Measurements from ENCODE around the gene MYL11.

The MYL11 gene

DNA sequence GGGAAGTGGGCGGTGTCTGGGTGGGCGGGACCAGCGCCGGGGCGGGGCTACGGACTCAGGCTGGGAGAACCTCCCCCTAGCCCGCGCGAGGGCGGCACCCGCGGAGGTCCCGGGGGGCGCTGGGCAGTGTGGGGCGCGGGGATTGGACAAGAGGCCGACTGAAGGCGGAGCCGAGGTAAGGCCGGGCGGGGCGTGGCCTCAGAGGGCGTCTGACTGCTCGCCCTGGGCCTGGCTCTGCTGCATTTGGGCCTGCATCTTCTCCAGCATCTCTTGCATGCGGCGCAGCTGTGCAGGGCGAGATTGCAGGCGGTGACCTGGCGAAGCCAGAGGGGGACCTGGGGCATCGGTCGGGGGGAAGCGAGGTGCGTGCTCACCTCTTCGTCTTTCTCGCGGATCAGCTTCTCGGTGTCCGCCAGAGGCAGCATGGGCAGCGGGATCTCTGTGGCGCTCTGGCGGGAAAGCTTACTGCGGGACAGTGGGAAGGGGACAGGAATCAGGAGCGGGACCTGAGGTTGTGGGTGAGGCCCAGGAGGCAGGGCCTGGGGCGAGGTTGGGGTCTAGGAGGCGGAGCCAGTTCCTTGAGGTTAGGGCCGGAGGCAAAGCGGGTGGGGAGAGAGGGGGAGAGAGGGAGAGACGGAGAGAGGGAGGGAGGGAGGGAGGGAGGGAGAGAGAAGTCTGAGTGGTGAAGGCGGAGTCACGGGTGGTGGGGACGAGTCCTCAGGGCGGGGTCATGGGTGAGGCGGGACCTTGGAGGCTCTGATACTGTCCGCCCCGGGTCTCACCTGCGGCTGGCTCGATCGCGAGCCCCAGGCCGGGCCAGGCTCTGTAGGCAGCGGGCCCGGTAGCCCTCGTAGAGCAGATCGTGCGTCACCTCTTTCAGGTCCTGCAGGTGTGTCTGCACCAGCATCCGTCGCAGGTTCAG, 3.9 kb downstream of the MYL11 start:
- Histone ChIP-seq H3K9me3 (ENCODE audit: insufficient read depth, low read length, severe bottlenecking) (no peaks in the 10 kb centered on the region), H2AFZ (ENCODE audit: low read depth, low read length) (peak overlapping the region; percentile 72), H3K4me2 (ENCODE audit: insufficient read depth, low read length) (peak overlapping the region; percentile 92), H3K27ac (ENCODE audit: low read length) (peak overlapping the region; percentile 98), H3K4me3 (ENCODE audit: low read depth in 1 of 2, low read length in 2 of 2) (peak overlapping the region; percentile 51 to 73), H3K79me2 (ENCODE audit: insufficient read depth, low read length) (peaks cover 48% of the 10 kb centered on the region), H3K4me1 (ENCODE audit: insufficient read depth, low read length) (peaks cover 71% of the 10 kb centered on the region), H4K20me1 (ENCODE audit: insufficient read depth, low read length) (peaks cover 3% of the 10 kb centered on the region; the same call in 1 of the 2 replicates), H3K9ac (ENCODE audit: low read depth, low read length) (peak overlapping the region; percentile 91), H3K36me3 (ENCODE audit: insufficient read depth, low read length) (peaks cover 18% of the 10 kb centered on the region), H3K27me3 (ENCODE audit: insufficient read depth, low read length, poor library complexity) (no peaks in the 10 kb centered on the region)
- TF ChIP-seq CTCF (IDR thresholded peaks at IDR 0.05; ENCODE audit: borderline replicate concordance, extremely low read depth, low read length, poor library complexity, severe bottlenecking), result peak; percentile 25
- TF ChIP-seq EZH2 (IDR thresholded peaks at IDR 0.05; ENCODE audit: borderline replicate concordance, low read depth, low read length, severe bottlenecking), result no peak
- ATAC-seq (ENCODE audit: insufficient read depth, low read depth) (peak; percentile 76), DNase-seq (peak; percentile 100)

DNA sequence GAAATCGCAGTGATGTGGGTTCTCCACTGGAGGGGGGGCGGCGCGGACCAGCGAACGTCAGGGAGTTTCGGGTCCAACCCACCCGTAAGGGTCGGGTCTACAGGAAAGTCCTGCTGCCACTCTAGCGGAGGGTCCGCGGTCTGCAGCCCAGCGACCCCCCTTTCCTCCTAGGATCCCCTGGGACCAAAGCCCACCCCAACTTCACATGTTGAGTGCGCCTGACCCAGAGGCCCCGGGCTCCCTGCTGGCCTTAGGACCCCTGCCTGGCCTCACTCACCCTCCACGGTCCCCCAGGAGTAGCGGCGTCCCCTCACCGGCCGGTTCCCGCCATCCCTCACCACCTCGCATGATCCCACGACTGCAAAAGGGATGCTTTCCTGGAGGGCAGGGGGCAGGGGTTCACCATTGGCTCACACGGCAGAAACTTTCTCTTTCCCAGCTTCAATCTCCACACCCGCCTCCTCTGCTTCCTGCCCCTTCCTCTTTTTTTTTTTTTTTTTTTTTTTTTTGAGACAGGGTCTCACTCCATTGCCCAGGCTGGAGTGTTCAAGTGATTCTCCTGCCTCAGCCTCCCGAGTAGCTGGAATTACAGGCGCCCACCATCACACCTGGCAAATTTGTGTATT, 4.7 kb downstream of the MYL11 start:
- Histone ChIP-seq H3K36me3 (ENCODE audit: insufficient read depth, low read length) (peaks cover 18% of the 10 kb centered on the region), H3K79me2 (ENCODE audit: insufficient read depth, low read length) (peaks cover 48% of the 10 kb centered on the region), H3K4me2 (ENCODE audit: insufficient read depth, low read length) (peak overlapping the region; percentile 92), H3K4me3 (ENCODE audit: low read depth in 1 of 2, low read length in 2 of 2) (peak overlapping the region; percentile 19 to 73; a peak in 3 of 4 replicates), H3K9me3 (ENCODE audit: insufficient read depth, low read length, severe bottlenecking) (no peaks in the 10 kb centered on the region), H3K9ac (ENCODE audit: low read depth, low read length) (peak overlapping the region; percentile 91), H3K4me1 (ENCODE audit: insufficient read depth, low read length) (peaks cover 79% of the 10 kb centered on the region), H4K20me1 (ENCODE audit: insufficient read depth, low read length) (peaks cover 3% of the 10 kb centered on the region; the same call in 1 of the 2 replicates), H2AFZ (ENCODE audit: low read depth, low read length) (peak overlapping the region; percentile 37; the same call in 1 of the 2 replicates), H3K27ac (ENCODE audit: low read length) (peak overlapping the region; percentile 99), H3K27me3 (ENCODE audit: insufficient read depth, low read length, poor library complexity) (no peaks in the 10 kb centered on the region)
- ATAC-seq (ENCODE audit: insufficient read depth, low read depth) (no peak), DNase-seq (no peak)
- TF ChIP-seq EZH2 (IDR thresholded peaks at IDR 0.05; ENCODE audit: borderline replicate concordance, low read depth, low read length, severe bottlenecking) (no peak), CTCF (IDR thresholded peaks at IDR 0.05; ENCODE audit: borderline replicate concordance, extremely low read depth, low read length, poor library complexity, severe bottlenecking) (peak; percentile 11)

GRCh38 chr16:30380072-30380802, 5.6 kb downstream of the MYL11 start:
- Histone ChIP-seq H3K4me3 (ENCODE audit: low read depth in 1 of 2, low read length in 2 of 2) (peak overlapping the region in 1 of 2 experiments; percentile 73; a peak in 1 of 4 replicates), H3K79me2 (ENCODE audit: insufficient read depth, low read length) (peaks cover 48% of the 10 kb centered on the region), H3K4me1 (ENCODE audit: insufficient read depth, low read length) (peaks cover 81% of the 10 kb centered on the region), H3K27ac (ENCODE audit: low read length) (peak overlapping the region; percentile 99), H2AFZ (ENCODE audit: low read depth, low read length) (no peak overlapping the region), H3K9me3 (ENCODE audit: insufficient read depth, low read length, severe bottlenecking) (no peaks in the 10 kb centered on the region), H3K36me3 (ENCODE audit: insufficient read depth, low read length) (peaks cover 18% of the 10 kb centered on the region), H4K20me1 (ENCODE audit: insufficient read depth, low read length) (peaks cover 3% of the 10 kb centered on the region; the same call in 1 of the 2 replicates), H3K9ac (ENCODE audit: low read depth, low read length) (no peak overlapping the region; the same call in 1 of the 2 replicates), H3K4me2 (ENCODE audit: insufficient read depth, low read length) (peak overlapping the region; percentile 92), H3K27me3 (ENCODE audit: insufficient read depth, low read length, poor library complexity) (no peaks in the 10 kb centered on the region)
- DNase-seq (no peak), ATAC-seq (ENCODE audit: insufficient read depth, low read depth) (no peak)
- TF ChIP-seq EZH2 (IDR thresholded peaks at IDR 0.05; ENCODE audit: borderline replicate concordance, low read depth, low read length, severe bottlenecking), result no peak
